HG02973 (cell line): ENCODE results near the gene NOTCH3.

Experiments
- ATAC-seq: cut with Tn5 transposase; IDR thresholded peaks from one replicate; pipeline ENCODE4 v1.9.1; 2021; ENCODE audit warnings: moderate library complexity; ENCODE audit not compliant: unreplicated experiment

NOTCH3 gene

GRCh38 chr19:15169541-15170285 lies 31.1 kb downstream of the NOTCH3 start:
- ATAC-seq = no peak

DNA sequence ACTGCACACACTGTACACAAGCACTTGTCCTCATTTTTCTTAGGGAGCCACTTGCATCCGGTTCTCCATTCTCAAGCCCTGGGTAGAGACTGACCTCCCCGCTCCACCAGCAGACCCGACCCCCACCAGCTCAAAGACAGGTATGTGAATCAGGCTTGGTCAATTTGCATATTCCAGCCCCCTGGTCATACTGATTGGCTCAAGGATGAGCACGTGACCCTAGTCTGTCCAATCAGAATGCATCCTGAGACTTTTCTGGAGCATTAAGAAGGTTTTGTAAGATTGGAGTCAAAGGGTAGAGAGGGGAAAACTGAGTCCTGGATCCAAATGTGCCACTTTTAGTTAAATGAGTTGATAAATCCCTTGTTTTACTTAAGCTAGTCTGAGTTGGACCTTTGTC lies 34.1 kb downstream of the NOTCH3 start:
- no peak for ATAC-seq

DNA sequence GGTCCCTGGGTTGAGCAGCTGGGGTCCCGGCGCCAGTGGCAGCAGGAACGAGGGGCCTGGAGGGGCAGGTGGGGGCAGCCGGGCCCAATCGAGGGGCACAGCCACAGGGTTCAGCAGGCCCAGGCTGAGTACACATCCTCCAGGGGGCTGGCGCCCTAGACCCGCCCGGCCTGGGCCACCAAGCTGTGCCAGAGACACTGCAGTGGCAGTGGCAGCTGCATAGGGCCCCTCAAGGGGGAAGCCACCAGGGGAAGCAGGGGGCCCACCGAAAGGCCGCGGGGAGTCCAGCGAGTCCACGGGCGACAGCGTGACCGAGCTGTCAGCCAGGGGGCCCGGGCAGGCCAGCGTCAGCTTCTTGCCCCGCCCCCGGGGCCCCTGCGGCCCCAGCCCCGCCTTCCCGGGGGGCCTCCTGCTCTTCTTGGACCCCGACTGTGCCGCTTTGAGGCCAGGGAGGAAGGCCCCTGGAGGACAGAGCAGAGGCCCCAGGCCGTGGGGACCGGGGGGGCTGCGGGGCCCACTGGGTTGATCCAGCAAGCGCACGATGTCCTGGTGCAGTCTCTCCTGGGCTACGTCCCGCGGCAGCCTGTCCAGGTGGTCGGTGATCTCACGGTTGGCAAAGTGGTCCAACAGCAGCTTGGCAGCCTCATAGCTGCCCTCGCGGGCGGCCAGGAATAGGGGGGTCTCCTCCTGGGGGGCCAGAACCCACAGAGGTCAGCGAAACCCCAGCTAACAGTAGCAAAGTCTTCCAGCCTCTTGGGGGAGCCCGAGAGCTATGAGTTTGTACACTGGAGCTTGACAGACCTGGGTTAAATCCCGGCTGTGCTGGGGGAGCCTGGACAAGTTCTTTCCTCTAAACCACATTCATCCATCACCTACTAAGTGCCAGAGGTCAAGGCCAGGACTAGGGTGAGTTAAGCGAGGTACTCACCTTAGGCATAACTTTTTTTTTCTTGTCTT lies 39.5 kb downstream of the NOTCH3 start:
- no peak for ATAC-seq

GRCh38 chr19:15159251-15159650 lies 41.5 kb downstream of the NOTCH3 start:
- no peak for ATAC-seq

DNA sequence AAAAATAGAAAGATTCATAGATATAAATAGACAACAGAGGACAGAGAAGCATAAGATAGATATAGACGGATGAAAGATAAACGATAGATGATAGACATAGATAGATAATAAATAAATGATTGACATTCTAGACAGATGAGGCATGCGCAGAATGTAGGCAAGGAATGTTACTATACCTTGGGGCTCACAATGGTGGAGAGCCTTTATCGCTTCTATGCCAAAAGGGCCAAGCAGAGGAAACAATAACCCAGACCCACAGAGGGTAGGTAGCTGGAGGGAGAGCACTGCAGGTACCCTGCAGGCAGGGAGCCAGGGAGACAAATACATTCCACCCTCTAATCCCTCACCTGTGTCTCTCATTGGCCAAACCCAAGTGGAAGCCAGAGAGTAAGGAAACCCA lies 44.4 kb downstream of the NOTCH3 start:
- no peak for ATAC-seq

- ATAC-seq = no peak
Observed at GRCh38 chr19:15155296-15155695, 45.5 kb downstream of the NOTCH3 start.

DNA sequence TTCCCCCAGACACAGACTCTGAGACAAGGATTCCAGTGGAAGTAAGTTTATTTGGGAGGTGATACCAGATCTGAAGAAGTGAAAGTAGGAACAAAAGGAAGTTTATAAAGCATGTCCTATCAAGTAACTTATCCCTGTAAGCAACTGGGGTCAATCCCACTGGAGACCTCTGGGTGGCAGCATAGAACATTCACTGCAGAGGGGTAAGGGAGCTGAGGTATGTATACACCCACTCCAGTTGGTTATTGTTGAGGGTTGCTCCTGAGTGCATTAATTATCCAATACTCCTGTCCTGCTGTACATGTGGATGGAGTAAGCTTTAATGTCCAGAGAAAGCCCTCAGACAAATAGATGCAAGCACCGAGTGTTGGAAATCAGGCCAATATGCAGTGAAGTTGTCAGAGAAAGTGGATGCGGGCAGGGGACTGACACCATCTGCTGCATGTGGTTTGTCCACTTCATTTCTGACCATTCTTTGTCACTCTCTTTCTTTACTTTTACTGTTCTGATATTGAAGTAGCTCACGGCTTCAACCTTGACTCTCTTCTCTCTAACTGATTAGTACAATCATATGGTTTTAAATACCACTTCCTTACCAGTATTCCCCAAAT lies 46.7 kb downstream of the NOTCH3 start:
- no peak for ATAC-seq

DNA sequence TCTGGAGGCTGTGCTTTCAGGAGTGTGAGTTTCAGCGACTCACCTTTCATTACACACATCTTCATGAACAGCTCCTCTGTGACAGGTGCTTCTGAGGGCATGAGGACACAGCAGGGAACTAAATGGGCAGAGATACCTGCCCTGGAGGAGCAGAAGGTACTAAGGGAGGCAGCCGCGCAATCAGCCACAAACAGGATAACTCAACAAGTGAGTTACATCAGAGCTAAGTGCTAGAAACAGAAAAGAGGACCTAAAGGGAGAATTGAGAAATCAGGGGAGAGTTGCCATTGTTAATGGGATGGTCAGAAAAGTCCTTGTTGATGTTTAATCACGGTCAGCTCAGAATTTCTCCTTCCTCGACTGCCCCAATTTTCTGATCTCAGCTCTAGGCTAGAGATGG lies 51.1 kb downstream of the NOTCH3 start:
- no peak for ATAC-seq

DNA sequence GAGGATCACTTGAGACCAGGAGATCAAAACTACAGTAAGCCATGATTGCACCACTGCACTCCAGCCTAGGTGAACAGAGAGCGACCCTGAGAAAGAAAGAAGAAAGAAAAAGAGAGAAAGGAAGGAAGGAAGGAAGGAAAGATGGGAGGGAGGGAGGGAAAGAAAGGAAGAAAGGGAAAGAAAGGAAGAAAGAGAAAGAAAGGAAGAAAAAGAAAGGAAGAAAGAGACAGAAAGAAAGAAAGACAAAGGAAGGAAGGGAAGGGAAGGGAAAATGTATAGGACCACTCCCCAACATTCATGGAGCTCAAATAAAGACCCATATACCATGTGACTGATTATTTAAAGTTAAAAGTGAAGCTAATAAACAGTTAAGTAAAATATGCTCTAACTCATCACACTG lies 53.7 kb downstream of the NOTCH3 start:
- ATAC-seq = no peak

GRCh38 chr19:15144046-15144646 lies 56.6 kb downstream of the NOTCH3 start:
- no peak for ATAC-seq

- no peak for ATAC-seq
Observed at GRCh38 chr19:15142313-15142712, 58.5 kb downstream of the NOTCH3 start.

- no peak for ATAC-seq
Observed at GRCh38 chr19:15141143-15141542, 59.7 kb downstream of the NOTCH3 start.

GRCh38 chr19:15138427-15138826 lies 62.4 kb downstream of the NOTCH3 start:
- ATAC-seq = no peak

- no peak for ATAC-seq
Observed at GRCh38 chr19:15137777-15138176, 63.0 kb downstream of the NOTCH3 start.

- no peak for ATAC-seq
Observed at GRCh38 chr19:15136234-15136954, 64.4 kb downstream of the NOTCH3 start.

GRCh38 chr19:15129856-15130585 lies 70.8 kb downstream of the NOTCH3 start:
- no peak for ATAC-seq

DNA sequence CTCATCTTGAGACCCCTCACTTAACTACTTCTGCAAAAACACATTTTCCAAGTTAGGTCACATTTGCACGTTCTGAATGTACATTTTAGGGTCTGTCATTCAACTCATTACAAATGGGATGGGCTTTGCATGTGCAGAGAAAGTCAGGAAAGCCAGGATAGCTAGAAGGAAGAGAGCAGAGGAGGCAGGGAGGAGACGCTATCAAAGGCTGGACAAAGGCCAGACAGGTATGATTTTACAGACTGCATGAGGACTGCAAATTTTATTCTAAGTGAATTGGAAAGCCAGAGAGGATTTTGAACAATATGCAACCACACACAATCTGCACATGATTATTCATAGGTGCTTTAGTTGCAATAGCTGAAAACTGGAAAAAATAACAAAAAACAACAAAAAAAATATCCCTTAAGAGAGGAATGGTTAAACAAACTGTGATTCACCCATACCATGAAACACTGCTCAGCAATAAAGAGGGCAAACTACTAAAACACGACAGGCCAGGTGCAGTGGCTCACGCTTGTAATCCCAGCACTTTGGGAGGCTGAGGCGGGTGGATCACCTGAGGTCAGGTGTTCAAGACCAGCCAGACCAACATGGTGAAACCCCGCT lies 72.5 kb downstream of the NOTCH3 start:
- ATAC-seq = no peak

DNA sequence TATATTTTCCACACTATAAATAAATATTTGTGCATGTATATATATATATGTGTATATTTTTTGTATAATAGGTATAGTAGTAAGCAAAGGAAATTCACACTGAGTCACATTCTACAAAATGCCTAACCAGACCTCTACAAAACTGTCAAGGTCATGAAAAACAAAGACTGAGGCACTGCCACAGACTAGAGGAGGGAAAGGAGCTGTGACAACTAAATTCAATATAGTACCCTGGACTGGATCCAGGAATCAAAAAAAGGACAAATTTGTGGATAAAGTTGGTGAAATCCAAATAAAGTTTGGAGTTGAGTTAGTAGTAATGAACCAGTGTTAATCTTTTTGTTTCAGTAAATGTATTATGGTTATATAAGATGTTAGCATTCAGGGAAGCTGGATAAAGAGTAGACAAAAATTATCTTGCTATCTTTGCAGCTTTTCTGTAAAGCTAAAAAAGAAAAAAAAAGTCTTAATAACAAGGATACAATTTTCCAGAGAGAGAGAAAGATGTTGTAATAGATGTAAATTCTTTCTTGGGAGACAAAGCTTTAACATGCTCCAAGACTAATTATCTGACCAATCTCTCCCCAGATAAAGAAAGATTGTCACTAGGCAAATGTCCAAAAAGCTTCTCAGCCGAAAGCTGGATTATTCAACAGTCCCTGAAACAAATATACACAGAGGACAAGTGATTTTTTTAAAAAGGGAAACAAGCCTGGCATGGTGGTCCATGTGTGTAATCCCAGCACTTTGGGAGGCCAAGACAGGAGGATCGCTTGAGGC lies 74.5 kb downstream of the NOTCH3 start:
- no peak for ATAC-seq
